Measurements from ENCODE around the gene LRRC32. TPM values are rescaled to one million over a fixed set of nuclear protein-coding genes. Genes with fewer than 3 reads are reported as not detected.

Gene LRRC32
- total RNA-seq, 2 experiments from 2014 or later = 5.5 to 25.3 TPM

- Histone ChIP-seq H3K79me2 (ENCODE audit: insufficient read depth, low read depth, low read length) (no peaks in the 10 kb centered on the region), H3K27ac (ENCODE audit: low read depth, low read length, poor library complexity, severe bottlenecking) (no peak overlapping the region), H3K9me2 (ENCODE audit: insufficient read depth, low read length) (no peaks in the 10 kb centered on the region), H3K4me3 (ENCODE audit: low read depth, low read length, poor library complexity, severe bottlenecking) (no peak overlapping the region), H3K9me3 (ENCODE audit: low read length) (no peaks in the 10 kb centered on the region), H4K20me1 (ENCODE audit: insufficient read depth, low read length) (no peaks in the 10 kb centered on the region), H3K4me1 (ENCODE audit: insufficient read depth, low read length, poor library complexity, severe bottlenecking) (peaks cover 11% of the 10 kb centered on the region), H3K36me3 (ENCODE audit: insufficient read depth, low read length) (no peaks in the 10 kb centered on the region), H3K4me2 (ENCODE audit: low read length) (no peak overlapping the region), H2AFZ (ENCODE audit: low read length) (no peak overlapping the region)
- no peak for DNase-seq (ENCODE audit: low spot score)
- TF ChIP-seq CTCF (conservative IDR thresholded peaks at IDR 0.05; ENCODE audit: low read length) (no peak), EZH2phosphoT487 (IDR thresholded peaks at IDR 0.05; ENCODE audit: borderline replicate concordance, low read depth, low read length) (no peak)
- CTCF ChIA-PET (ENCODE audit: unreplicated experiment) = no interaction called here
- intact Hi-C loops (cut with micrococcal nuclease; ENCODE audit: unreplicated experiment) = no loop called here
- POLR2A ChIA-PET = no interaction called here
- BruUV-seq (replicated peaks) = no TSS peak
Measured at GRCh38 chr11:76700177-76701100, 29.9 kb upstream of the LRRC32 start.

GRCh38 chr11:76699451-76700091 is 29.0 kb upstream of the LRRC32 start:
- no TSS peak for BruUV-seq (replicated peaks)
- Histone ChIP-seq H3K9me2 (ENCODE audit: insufficient read depth, low read length) (no peaks in the 10 kb centered on the region), H4K20me1 (ENCODE audit: insufficient read depth, low read length) (no peaks in the 10 kb centered on the region), H3K9me3 (ENCODE audit: low read length) (no peaks in the 10 kb centered on the region), H3K79me2 (ENCODE audit: insufficient read depth, low read depth, low read length) (no peaks in the 10 kb centered on the region), H3K4me1 (ENCODE audit: insufficient read depth, low read length, poor library complexity, severe bottlenecking) (peaks cover 12% of the 10 kb centered on the region), H3K36me3 (ENCODE audit: insufficient read depth, low read length) (no peaks in the 10 kb centered on the region), H2AFZ (ENCODE audit: low read length) (no peak overlapping the region), H3K27ac (ENCODE audit: low read depth, low read length, poor library complexity, severe bottlenecking) (no peak overlapping the region), H3K4me2 (ENCODE audit: low read length) (no peak overlapping the region), H3K4me3 (ENCODE audit: low read depth, low read length, poor library complexity, severe bottlenecking) (no peak overlapping the region)
- no peak for TF ChIP-seq CTCF (conservative IDR thresholded peaks at IDR 0.05; ENCODE audit: low read length)
- TF ChIP-seq EZH2phosphoT487 (IDR thresholded peaks at IDR 0.05; ENCODE audit: borderline replicate concordance, low read depth, low read length) = no peak
- intact Hi-C loops (cut with micrococcal nuclease; ENCODE audit: unreplicated experiment) = no loop called here
- no peak for DNase-seq (ENCODE audit: low spot score)
- CTCF ChIA-PET (ENCODE audit: unreplicated experiment) = no interaction called here
- POLR2A ChIA-PET = no interaction called here

Measured in OCI-LY7 (cell line).